Suppressor macrophage treated with lipopolysaccharide for 1 hour (primary cell): ENCODE data around the gene ZNF655.
A peak's percentile ranks its signal among the peaks of the same experiment; 100 is the strongest.
"Not testable (repeated sequence)": the region's sequence is repeated elsewhere in the genome, so short reads cannot be mapped to it uniquely, and the experiment has no call there.

Source experiments
- DNase-seq, 3 donors: peaks; one replicate each; pipeline ENCODE4 v3.0.0-alpha.2; 2020 to 2022

The ZNF655 gene

GRCh38 chr7:99558306-99559174, at the start of gene ZNF655:
Gene ZNF655, plus strand, starts transcription at chr7:99558642. Its CDS starts 1,918 bp downstream, at chr7:99560560.
- peak; percentile 88 to 93 (median 88) for DNase-seq

- peak in 2 of 3 donors; percentile 21 to 43 for DNase-seq
Measured at GRCh38 chr7:99514050-99514449, 44.4 kb upstream of the ZNF655 start.

GRCh38 chr7:99521399-99521798, 37.0 kb upstream of the ZNF655 start:
- no peak for DNase-seq

GRCh38 chr7:99525713-99526440, 32.6 kb upstream of the ZNF655 start:
- peak; percentile 20 to 32 (median 28) for DNase-seq

- no peak for DNase-seq
Measured at GRCh38 chr7:99531354-99531765, 27.1 kb upstream of the ZNF655 start.

- DNase-seq: no peak
Measured at GRCh38 chr7:99535667-99536066, 22.8 kb upstream of the ZNF655 start.

GRCh38 chr7:99539213-99539811, 19.1 kb upstream of the ZNF655 start:
- no peak for DNase-seq

- no peak for DNase-seq
Measured at GRCh38 chr7:99540542-99540941, 17.9 kb upstream of the ZNF655 start.

- no peak for DNase-seq
Measured at GRCh38 chr7:99541212-99541611, 17.2 kb upstream of the ZNF655 start.

- DNase-seq: no peak
Measured at GRCh38 chr7:99543081-99543671, 15.3 kb upstream of the ZNF655 start.

GRCh38 chr7:99543916-99544315, 14.5 kb upstream of the ZNF655 start:
- no peak for DNase-seq

- not testable (repeated sequence) for DNase-seq
Measured at GRCh38 chr7:99545308-99545707, 13.1 kb upstream of the ZNF655 start.

- DNase-seq: not testable (repeated sequence)
Measured at GRCh38 chr7:99549545-99549944, 8.9 kb upstream of the ZNF655 start.

- no peak for DNase-seq
Measured at GRCh38 chr7:99551334-99551733, 7.1 kb upstream of the ZNF655 start.

GRCh38 chr7:99551767-99552463, 6.5 kb upstream of the ZNF655 start, which contains the start of gene FAM200A:
Gene FAM200A, minus strand, starts transcription at chr7:99552114. Its CDS starts 3,707 bp downstream, at chr7:99548407.
- peak; percentile 94 to 95 (median 95) for DNase-seq

GRCh38 chr7:99553039-99553438, 5.4 kb upstream of the ZNF655 start:
- DNase-seq: no peak

GRCh38 chr7:99554939-99555338, 3.5 kb upstream of the ZNF655 start:
- DNase-seq: no peak

GRCh38 chr7:99557196-99557607, 1.2 kb upstream of the ZNF655 start:
- no peak for DNase-seq

GRCh38 chr7:99557940-99558305, 519 bp upstream of the ZNF655 start:
- DNase-seq: no peak

GRCh38 chr7:99559175-99559915, 903 bp downstream of the ZNF655 start:
- peak in 1 of 3 donors; percentile 36 for DNase-seq
